Raji (cell line): Measurements from ENCODE around the gene MAN2B2.

Experiments
- POLR2A ChIP-seq: IDR thresholded peaks from 2 replicates; pipeline ENCODE4 v1.6.1; 2011; ENCODE audit warnings: low read depth, low read length, control low read depth; ENCODE audit not compliant: insufficient read depth

The MAN2B2 gene

GRCh38 chr4:6538111-6538510, 36.9 kb upstream of the MAN2B2 start:
- TF ChIP-seq POLR2A = no peak

- no peak for TF ChIP-seq POLR2A
Observed at GRCh38 chr4:6538575-6538974, 36.4 kb upstream of the MAN2B2 start.

- TF ChIP-seq POLR2A = no peak
Observed at GRCh38 chr4:6539009-6539764, 35.8 kb upstream of the MAN2B2 start.

- TF ChIP-seq POLR2A = no peak
Observed at GRCh38 chr4:6540879-6541278, 34.1 kb upstream of the MAN2B2 start.

GRCh38 chr4:6541789-6542188, 33.2 kb upstream of the MAN2B2 start:
- no peak for TF ChIP-seq POLR2A

GRCh38 chr4:6542951-6543350, 32.0 kb upstream of the MAN2B2 start:
- TF ChIP-seq POLR2A = no peak

- no peak for TF ChIP-seq POLR2A
Observed at GRCh38 chr4:6546091-6546490, 28.9 kb upstream of the MAN2B2 start.

- TF ChIP-seq POLR2A = no peak
Observed at GRCh38 chr4:6546681-6547447, 28.1 kb upstream of the MAN2B2 start.

- no peak for TF ChIP-seq POLR2A
Observed at GRCh38 chr4:6548201-6548881, 26.6 kb upstream of the MAN2B2 start.

- no peak for TF ChIP-seq POLR2A
Observed at GRCh38 chr4:6548882-6549230, 26.1 kb upstream of the MAN2B2 start.

- no peak for TF ChIP-seq POLR2A
Observed at GRCh38 chr4:6549445-6549844, 25.5 kb upstream of the MAN2B2 start.

GRCh38 chr4:6549890-6550620, 24.9 kb upstream of the MAN2B2 start:
- TF ChIP-seq POLR2A = no peak

GRCh38 chr4:6550821-6551220, 24.2 kb upstream of the MAN2B2 start:
- no peak for TF ChIP-seq POLR2A

- no peak for TF ChIP-seq POLR2A
Observed at GRCh38 chr4:6551660-6552059, 23.3 kb upstream of the MAN2B2 start.

GRCh38 chr4:6555519-6555918, 19.5 kb upstream of the MAN2B2 start:
- no peak for TF ChIP-seq POLR2A
